Ectodermal cell (in vitro differentiated cells): ENCODE data around the gene DNAH17.

ENCODE experiments used
- H3K27ac ChIP-seq: 2 replicates; pipeline ENCODE4 v1.7.0; 2013; ENCODE audit warnings: mild to moderate bottlenecking, low read depth, low read length; ENCODE audit not compliant: insufficient read depth, poor library complexity, severe bottlenecking
- H3K27me3 ChIP-seq: 2 replicates; pipeline ENCODE4 v1.7.0; 2013; ENCODE audit warnings: mild to moderate bottlenecking, low read length; ENCODE audit not compliant: insufficient read depth, control insufficient read depth, poor library complexity, severe bottlenecking
- H3K36me3 ChIP-seq: one replicate; pipeline ENCODE4 v1.7.0; 2013; ENCODE audit warnings: low read length; ENCODE audit not compliant: control insufficient read depth, insufficient read depth
- H3K4me1 ChIP-seq: one replicate; pipeline ENCODE4 v1.7.0; 2013; ENCODE audit warnings: low read length; ENCODE audit not compliant: control insufficient read depth, insufficient read depth
- H3K4me3 ChIP-seq: 2 replicates; pipeline ENCODE4 v1.7.0; 2013; ENCODE audit warnings: low read depth, low read length, control low read depth; ENCODE audit not compliant: insufficient read depth
- H3K9me3 ChIP-seq: 2 replicates; pipeline ENCODE4 v1.7.0; 2013; ENCODE audit warnings: mild to moderate bottlenecking, low read length, moderate library complexity; ENCODE audit not compliant: control insufficient read depth
- WGBS, 2 experiments: methylation state at CpG; one replicate each; pipeline ENCODE4 v1.1.7; 2013; ENCODE audit warnings: missing lambda C conversion rate in 2 of 2; 5-methylcytosine and 5-hydroxymethylcytosine counted together

DNAH17 gene

GRCh38 chr17:78380370-78380769, 196.8 kb downstream of the DNAH17 start:
- no peak overlapping the region for H3K27ac ChIP-seq
- no peak overlapping the region for H3K4me3 ChIP-seq
- no peaks in the 10 kb centered on the region for H3K36me3 ChIP-seq
- WGBS, 2 experiments = 90 to 94% methylated on average over 5 of the region's 5 CpGs
- H3K9me3 ChIP-seq = no peaks in the 10 kb centered on the region
- H3K4me1 ChIP-seq = peaks cover 19% of the 10 kb centered on the region
- H3K27me3 ChIP-seq = no peaks in the 10 kb centered on the region

- 12 to 20% methylated on average over 7 of the region's 7 CpGs for WGBS, 2 experiments
- no peaks in the 10 kb centered on the region for H3K27me3 ChIP-seq
- H3K4me3 ChIP-seq = peak overlapping the region; percentile 97
- H3K27ac ChIP-seq = no peak overlapping the region
- peaks cover 31% of the 10 kb centered on the region for H3K4me1 ChIP-seq
- no peaks in the 10 kb centered on the region for H3K9me3 ChIP-seq
- H3K36me3 ChIP-seq = no peaks in the 10 kb centered on the region
These were observed 198.1 kb downstream of the DNAH17 start for GRCh38 chr17:78379131-78379491.

DNA sequence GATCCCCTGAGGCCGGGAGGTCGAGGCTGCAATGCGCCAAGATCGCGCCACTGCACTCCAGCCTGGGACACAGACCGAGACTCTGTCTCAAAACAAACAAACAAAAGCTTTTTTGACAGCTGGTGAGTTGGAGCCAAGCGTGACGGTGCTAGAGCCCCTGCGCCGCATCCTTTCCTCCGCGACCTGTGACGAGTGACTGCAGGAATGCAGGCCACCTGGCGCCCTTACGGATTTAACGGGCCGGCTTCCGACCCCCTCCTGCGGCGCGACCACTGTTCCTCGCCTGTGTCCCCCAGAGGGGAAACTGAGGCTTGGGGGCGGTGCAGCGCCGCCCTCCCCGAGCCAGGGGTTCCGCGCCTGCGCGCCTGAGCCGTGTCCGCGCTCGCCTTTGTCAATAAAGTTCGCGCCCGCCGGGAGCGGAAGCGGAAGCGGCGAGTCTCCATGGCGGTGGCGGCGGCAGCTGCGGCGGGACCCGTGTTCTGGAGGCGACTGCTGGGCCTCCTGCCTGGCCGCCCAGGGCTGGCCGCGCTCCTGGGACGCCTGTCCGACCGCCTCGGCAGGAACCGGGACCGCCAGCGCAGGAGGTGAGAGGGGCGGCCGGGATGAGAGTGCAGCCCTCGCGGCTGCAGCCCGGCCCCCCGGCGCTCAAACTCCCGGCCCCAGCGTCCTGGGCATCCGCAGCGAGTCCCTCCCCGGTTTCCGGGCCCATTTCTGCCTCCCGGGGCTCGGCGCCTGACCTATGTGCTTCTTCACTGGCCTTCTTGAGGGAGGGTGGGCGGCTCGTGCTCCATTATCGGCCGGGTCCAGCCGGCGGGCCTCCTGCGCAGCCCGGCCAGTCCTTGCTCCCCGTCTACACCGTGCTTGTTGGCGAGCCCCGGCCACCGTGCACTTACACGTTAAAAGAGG, 198.7 kb downstream of the DNAH17 start, which contains the start of gene PGS1:
Gene PGS1 (plus strand): TSS at position 425 of the 906 bp plus-strand sequence. CDS start 17 bp downstream, at position 442.
- WGBS, 2 experiments = 9% methylated on average over 89 of the region's 89 CpGs
- no peaks in the 10 kb centered on the region for H3K27me3 ChIP-seq

DNA sequence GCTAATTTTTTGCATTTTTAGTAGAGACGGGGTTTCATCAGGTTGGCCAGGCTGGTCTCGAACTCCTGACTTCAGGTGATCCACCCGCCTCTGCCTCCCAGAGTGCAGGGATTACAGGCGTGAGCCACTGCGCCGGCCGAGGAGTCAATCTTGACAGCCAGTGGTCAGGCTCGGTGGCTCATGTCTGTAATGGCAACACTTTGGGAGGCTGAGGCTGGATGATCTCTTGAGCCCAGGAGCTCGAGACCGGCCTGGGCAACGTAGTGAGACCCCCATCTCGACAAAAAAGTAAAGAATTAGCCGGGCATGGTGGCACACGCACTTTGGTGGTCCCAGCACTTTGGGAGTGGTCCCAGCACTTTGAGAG, 199.4 kb downstream of the DNAH17 start:
- Histone ChIP-seq H3K36me3 (no peaks in the 10 kb centered on the region), H3K4me1 (peaks cover 35% of the 10 kb centered on the region), H3K27ac (no peak overlapping the region), H3K4me3 (peak overlapping the region; percentile 97), H3K27me3 (no peaks in the 10 kb centered on the region), H3K9me3 (no peaks in the 10 kb centered on the region)
- 89 to 91% methylated on average over 14 of the region's 14 CpGs for WGBS, 2 experiments

More for the DNA sequence above, 198.7 kb downstream of the DNAH17 start, which contains the start of gene PGS1:
- Histone ChIP-seq H3K36me3 (no peaks in the 10 kb centered on the region), H3K9me3 (no peaks in the 10 kb centered on the region), H3K4me1 (peaks cover 33% of the 10 kb centered on the region), H3K4me3 (peak within 1 kb of the TSS; percentile 97), H3K27ac (peak within 1 kb of the TSS; percentile 39)

DNA sequence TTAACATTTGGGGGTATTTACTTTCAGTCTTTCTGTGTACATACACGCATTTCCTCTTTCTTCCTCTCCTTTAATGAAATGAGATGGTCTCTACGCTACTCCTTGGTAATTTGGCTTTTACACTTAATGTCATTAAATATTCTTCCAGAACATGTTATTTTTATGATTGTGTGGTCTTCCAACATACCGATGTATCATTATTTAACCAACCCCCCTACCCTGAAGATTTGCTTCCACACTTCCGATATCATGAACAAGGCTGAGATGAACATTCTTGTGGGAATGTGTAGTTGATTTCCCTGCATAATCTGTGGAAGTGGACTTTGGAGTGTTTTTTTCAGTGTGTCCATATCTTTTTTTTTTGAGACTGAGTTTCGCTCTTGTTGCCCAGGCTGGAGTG, 201.0 kb downstream of the DNAH17 start:
- H3K4me1 ChIP-seq = peaks cover 39% of the 10 kb centered on the region
- H3K9me3 ChIP-seq = no peaks in the 10 kb centered on the region
- no peak overlapping the region for H3K4me3 ChIP-seq
- no peaks in the 10 kb centered on the region for H3K36me3 ChIP-seq
- H3K27me3 ChIP-seq = no peaks in the 10 kb centered on the region
- WGBS, 2 experiments = 93 to 99% methylated on average over 4 of the region's 5 CpGs
- no peak overlapping the region for H3K27ac ChIP-seq

DNA sequence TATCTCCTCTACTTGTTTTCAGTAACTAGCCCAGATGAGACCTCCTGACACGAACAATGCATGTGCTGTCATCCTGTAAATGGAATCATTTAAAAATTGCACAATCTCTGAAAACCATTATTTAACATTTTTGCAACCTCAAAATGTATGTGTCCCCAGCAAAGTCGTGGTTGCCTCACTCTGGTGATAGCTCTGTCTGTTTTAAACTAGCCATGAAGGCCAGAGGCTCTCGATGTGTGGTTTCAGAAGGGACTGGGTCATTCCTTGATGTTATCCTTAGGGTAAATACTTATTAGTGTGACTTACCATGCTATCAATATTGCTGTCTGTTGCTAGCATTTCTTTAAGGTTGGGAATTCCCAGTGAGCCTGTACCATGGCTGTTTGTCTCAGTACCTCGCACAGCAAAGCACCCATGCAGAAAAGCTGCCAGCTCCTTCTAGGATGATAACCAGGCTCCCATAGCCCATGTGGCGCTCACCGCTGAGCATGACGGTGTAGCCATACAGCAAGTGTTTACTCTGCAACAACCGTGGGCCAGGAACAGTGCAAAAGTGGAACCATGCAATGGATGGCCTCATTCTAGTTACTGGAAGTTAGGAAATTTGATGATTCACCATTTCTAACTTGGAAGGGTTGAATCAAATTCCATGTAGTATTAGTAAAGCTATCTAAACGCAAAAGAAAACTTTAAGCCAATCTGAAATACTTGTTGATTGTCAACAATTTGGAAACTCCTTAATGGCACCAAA, 201.6 kb downstream of the DNAH17 start:
- WGBS, 2 experiments = 87 to 88% methylated on average over 9 of the region's 9 CpGs
- H3K27ac ChIP-seq = peak overlapping the region; percentile 68
- H3K9me3 ChIP-seq = no peaks in the 10 kb centered on the region
- no peaks in the 10 kb centered on the region for H3K27me3 ChIP-seq
- H3K4me3 ChIP-seq = no peak overlapping the region
- H3K36me3 ChIP-seq = no peaks in the 10 kb centered on the region
- H3K4me1 ChIP-seq = peaks cover 39% of the 10 kb centered on the region

DNA sequence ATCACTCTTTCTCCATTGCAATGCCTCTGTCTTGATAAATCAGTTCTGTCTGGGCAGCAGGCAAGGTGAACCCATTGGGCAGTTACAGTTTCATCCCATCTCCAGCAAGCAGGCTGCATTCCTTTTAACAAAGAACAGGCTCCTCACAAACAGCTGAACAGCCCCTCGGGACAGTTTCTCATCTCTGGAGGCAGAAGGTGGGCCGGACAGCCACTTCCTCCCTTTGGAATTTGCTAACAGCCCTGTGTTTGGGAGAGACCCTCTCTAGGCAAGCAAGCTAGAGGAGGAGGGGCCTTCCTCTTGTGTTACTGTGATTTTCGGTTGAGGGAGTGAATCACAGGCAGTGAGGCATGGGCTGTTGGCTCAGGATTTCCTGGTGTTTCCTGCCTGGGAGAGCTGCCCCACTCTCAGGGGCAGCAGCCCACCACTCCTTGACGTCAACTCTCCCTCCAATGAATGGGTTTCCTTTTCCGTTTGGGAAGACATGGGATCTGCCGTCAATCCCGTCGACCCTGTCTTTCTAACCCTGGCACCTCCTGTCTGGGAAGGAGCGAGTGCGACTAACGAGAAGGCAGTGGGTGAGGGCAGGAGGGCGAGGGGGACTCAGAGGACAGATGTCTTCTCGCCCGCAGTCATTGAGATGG, 202.4 kb downstream of the DNAH17 start:
- Histone ChIP-seq H3K4me3 (no peak overlapping the region), H3K4me1 (peaks cover 47% of the 10 kb centered on the region), H3K27ac (peak overlapping the region; percentile 68), H3K36me3 (no peaks in the 10 kb centered on the region), H3K9me3 (no peaks in the 10 kb centered on the region), H3K27me3 (no peaks in the 10 kb centered on the region)
- WGBS, 2 experiments = 38 to 43% methylated on average over 14 of the region's 14 CpGs

DNA sequence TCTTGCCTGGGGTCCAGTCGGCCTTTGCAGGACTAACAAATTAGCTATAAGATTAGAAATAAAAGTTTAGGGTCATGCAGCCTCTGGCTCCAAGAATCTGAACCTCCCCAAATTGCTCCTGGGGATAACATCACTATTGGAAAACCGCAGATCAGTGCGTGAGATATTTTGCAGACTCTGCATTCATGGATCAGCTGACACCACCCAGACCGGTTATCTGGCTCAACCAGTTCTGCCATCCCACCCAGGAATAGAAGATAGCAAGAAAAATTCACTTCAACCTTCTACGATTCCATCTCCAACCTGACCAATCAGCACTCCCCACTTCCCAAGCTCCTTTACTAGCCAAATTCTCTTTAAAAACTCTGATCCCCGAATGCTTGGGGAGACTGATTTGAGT, 203.0 kb downstream of the DNAH17 start:
- 45 to 49% methylated on average over 6 of the region's 6 CpGs for WGBS, 2 experiments
- H3K4me1 ChIP-seq = peaks cover 49% of the 10 kb centered on the region

More for the DNA sequence above, 203.0 kb downstream of the DNAH17 start:
- peak overlapping the region; percentile 68 for H3K27ac ChIP-seq
- no peaks in the 10 kb centered on the region for H3K9me3 ChIP-seq
- no peaks in the 10 kb centered on the region for H3K27me3 ChIP-seq
- H3K36me3 ChIP-seq = no peaks in the 10 kb centered on the region
- no peak overlapping the region for H3K4me3 ChIP-seq
